Type B pancreatic cell (in vitro differentiated cells): Measurements from ENCODE around the gene A1CF. TPM values are rescaled to one million over a fixed set of nuclear protein-coding genes. Genes with fewer than 3 reads are reported as not detected.

Experiments used
- DNase-seq: peaks from one replicate; pipeline ENCODE4 v3.0.0; 2021; ENCODE audit warnings: mixed read lengths; ENCODE audit not compliant: unreplicated experiment; ENCODE audit errors: extremely low spot score
- H3K27ac Mint-ChIP-seq: 2 replicates; pipeline ENCODE4 v1.8.0; 2021; ENCODE audit warnings: mild to moderate bottlenecking, mixed read lengths
- H3K27me3 Mint-ChIP-seq: 2 replicates; pipeline ENCODE4 v1.8.0; 2021; ENCODE audit warnings: mixed read lengths
- H3K36me3 Mint-ChIP-seq: 2 replicates; pipeline ENCODE4 v1.8.0; 2021; ENCODE audit warnings: mixed read lengths
- H3K4me1 Mint-ChIP-seq: one replicate; pipeline ENCODE4 v1.8.0; 2021; ENCODE audit warnings: mixed read lengths; ENCODE audit not compliant: unreplicated experiment
- H3K4me3 Mint-ChIP-seq: 2 replicates; pipeline ENCODE4 v1.8.0; 2021; ENCODE audit warnings: mild to moderate bottlenecking, mixed read lengths
- H3K9me3 Mint-ChIP-seq: 2 replicates; pipeline ENCODE4 v1.8.0; 2021; ENCODE audit warnings: mixed read lengths
- CTCF ChIP-seq: fragments of 200-600 bp; sonication (generic); conservative IDR thresholded peaks from 2 replicates; pipeline ENCODE4 v1.5.0; 2021; ENCODE audit warnings: antibody characterized with exemption, mild to moderate bottlenecking
- total RNA-seq: library from RNA; stranded (reverse); gene quantifications from 2 replicates; pipeline ENCODE4 v1.2.1, GENCODE V29; 2021; ENCODE audit warnings: low replicate concordance

Gene A1CF
- total RNA-seq, 1 donor from 2014 or later: 12.1 TPM

GRCh38 chr10:50809596-50809995 is 75.8 kb downstream of the A1CF start:
- Mint-ChIP-seq H3K4me1 (no peaks in the 10 kb centered on the region), H3K4me3 (no peak overlapping the region), H3K36me3 (no peaks in the 10 kb centered on the region), H3K27me3 (no peaks in the 10 kb centered on the region), H3K27ac (no peak overlapping the region), H3K9me3 (no peaks in the 10 kb centered on the region)
- no peak for TF ChIP-seq CTCF
- DNase-seq: no peak

GRCh38 chr10:50807851-50808776 is 77.3 kb downstream of the A1CF start:
- H3K9me3 Mint-ChIP-seq: no peaks in the 10 kb centered on the region
- no peaks in the 10 kb centered on the region for H3K4me1 Mint-ChIP-seq
- no peaks in the 10 kb centered on the region for H3K36me3 Mint-ChIP-seq
- TF ChIP-seq CTCF: no peak
- no peaks in the 10 kb centered on the region for H3K27me3 Mint-ChIP-seq
- peak overlapping the region; percentile 56 for H3K27ac Mint-ChIP-seq
- H3K4me3 Mint-ChIP-seq: peak overlapping the region; percentile 39
- DNase-seq: no peak

GRCh38 chr10:50805981-50806622 is 79.3 kb downstream of the A1CF start:
- H3K4me3 Mint-ChIP-seq: no peak overlapping the region
- TF ChIP-seq CTCF: no peak
- H3K36me3 Mint-ChIP-seq: no peaks in the 10 kb centered on the region
- no peak for DNase-seq
- H3K4me1 Mint-ChIP-seq: no peaks in the 10 kb centered on the region
- no peaks in the 10 kb centered on the region for H3K27me3 Mint-ChIP-seq
- no peak overlapping the region for H3K27ac Mint-ChIP-seq
- H3K9me3 Mint-ChIP-seq: no peaks in the 10 kb centered on the region

GRCh38 chr10:50799595-50799994 is 85.8 kb downstream of the A1CF start:
- H3K36me3 Mint-ChIP-seq: no peaks in the 10 kb centered on the region
- no peaks in the 10 kb centered on the region for H3K27me3 Mint-ChIP-seq
- H3K9me3 Mint-ChIP-seq: no peaks in the 10 kb centered on the region
- H3K4me3 Mint-ChIP-seq: no peak overlapping the region
- H3K27ac Mint-ChIP-seq: no peak overlapping the region
- no peak for TF ChIP-seq CTCF
- no peak for DNase-seq
- H3K4me1 Mint-ChIP-seq: no peaks in the 10 kb centered on the region

GRCh38 chr10:50798297-50798696 is 87.1 kb downstream of the A1CF start:
- DNase-seq: no peak
- Mint-ChIP-seq H3K4me3 (no peak overlapping the region), H3K9me3 (no peaks in the 10 kb centered on the region), H3K4me1 (no peaks in the 10 kb centered on the region), H3K27me3 (no peaks in the 10 kb centered on the region), H3K27ac (no peak overlapping the region), H3K36me3 (no peaks in the 10 kb centered on the region)
- TF ChIP-seq CTCF: no peak
